Suprapubic skin (tissue), 4 donors: Measurements from ENCODE around the gene DEGS2.

ENCODE experiments used
- CTCF ChIP-seq, 2 donors: fragments of 200-600 bp in 1 of 2; fragments of 450-650 bp in 1 of 2; sonication (generic) in 1 of 2; IDR thresholded peaks; one replicate each; pipeline ENCODE4 v1.5.1; 2016 to 2019; ENCODE audit warnings: antibody characterized with exemption in 2 of 2, mild to moderate bottlenecking in 1 of 2, moderate library complexity in 1 of 2
- EP300 ChIP-seq: sonication (generic); formaldehyde crosslinking; IDR thresholded peaks from one replicate; pipeline ENCODE4 v1.6.1; 2017; ENCODE audit warnings: antibody characterized with exemption
- POLR2AphosphoS5 ChIP-seq, 3 donors: sonication (generic); formaldehyde crosslinking; IDR thresholded peaks; one replicate each; pipeline ENCODE4 v1.6.1; 2017; ENCODE audit warnings: antibody characterized with exemption in 3 of 3

DNA sequence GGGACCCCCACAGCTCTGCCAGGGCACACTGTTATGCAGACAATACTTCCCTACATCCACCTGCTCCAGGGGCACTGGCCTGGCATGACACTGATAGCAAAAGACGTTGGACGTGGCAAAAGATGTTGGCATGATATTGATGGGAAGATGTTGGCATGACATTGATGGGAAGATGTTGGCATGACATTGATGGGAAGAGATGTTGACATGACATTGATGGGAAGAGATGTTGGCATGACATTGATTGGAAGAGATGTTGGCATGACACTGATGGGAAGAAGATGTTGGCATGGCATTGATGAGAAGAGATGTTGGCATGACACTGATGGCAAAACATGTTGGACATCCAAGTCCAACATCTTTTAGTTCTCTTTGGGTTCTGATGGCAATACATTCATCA is 11.4 kb upstream of the DEGS2 start:
- TF ChIP-seq POLR2AphosphoS5 (IDR thresholded peaks at IDR 0.05): no peak
- no peak for TF ChIP-seq EP300
- TF ChIP-seq CTCF (IDR thresholded peaks at IDR 0.05): no peak
